NCI-H2081 (cell line): Measurements from ENCODE around the gene ADAM10.
A peak's percentile ranks its signal among the peaks of the same experiment; 100 is the strongest.
"Not testable (repeated sequence)": the region's sequence is repeated elsewhere in the genome, so short reads cannot be mapped to it uniquely, and the experiment has no call there.

Experiments
- DNase-seq, 2 experiments: peaks; one replicate each; lab custom pipeline; 2025; lab: John Stamatoyannopoulos, UW

Gene ADAM10

DNA sequence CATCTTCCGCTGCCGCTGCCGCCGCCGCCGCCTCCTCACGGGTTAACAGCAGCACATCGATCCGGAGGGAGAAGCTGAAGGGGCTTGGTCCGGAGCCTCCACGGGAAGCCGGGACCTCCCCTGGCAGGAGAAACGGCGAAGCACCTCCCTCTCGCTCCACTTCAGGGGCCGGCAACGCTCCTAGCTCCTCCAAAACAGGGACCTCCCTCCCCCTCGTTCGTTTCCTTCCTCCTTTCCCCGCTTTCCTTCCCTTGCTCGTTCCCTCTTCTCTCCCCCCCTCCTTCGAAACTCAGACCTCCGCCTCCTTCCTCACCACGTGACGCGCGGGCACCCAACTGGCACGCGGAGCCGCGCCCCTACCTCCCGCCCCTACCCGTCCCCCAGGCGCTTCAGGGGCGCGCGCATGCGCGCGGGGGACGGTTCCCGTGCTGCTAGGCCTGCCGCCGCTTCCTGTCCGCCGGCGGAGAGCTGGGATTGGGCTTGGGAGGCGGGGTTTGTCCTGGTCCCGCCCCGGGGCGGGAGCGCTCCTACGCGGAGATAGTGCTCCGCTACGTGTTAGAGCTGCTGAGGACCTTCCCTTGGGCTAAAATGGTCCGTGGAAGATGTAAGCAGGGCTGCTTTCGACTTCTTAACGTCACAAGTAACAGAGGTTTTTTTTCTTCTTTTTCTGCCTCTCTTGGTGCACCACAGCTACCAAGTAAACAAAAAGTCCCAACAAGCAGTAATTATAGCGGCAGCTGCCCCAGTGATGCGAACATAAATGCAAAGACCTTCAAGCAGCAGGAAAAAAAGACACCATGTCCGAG, at the start of gene ADAM10:
Gene ADAM10 (minus strand): TSS at position 176 of the 806 bp plus-strand sequence. CDS start 173 bp downstream, at position 3.
- peak; percentile 98 for DNase-seq

GRCh38 chr15:58797505-58797904, 48.0 kb upstream of the ADAM10 start:
- DNase-seq: no peak

DNA sequence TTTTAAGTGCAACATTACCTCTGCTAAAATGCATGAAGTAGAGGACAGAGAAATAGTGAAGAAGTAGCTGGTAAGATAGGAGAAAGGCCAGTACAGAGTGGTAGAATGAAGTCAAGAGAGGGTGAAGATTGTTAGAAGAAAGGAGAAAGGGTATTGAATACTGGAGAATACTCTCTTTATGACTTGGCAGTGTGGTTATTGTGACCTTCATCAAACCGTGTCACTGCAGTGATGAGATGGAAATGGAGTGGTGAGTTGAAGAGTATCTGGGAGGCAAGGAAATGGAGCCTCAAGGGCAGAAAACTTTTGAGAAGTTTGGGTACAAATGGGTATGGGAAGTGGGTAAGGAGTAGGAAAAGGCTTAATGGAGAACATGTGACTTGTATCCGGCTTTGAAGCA, 46.3 kb upstream of the ADAM10 start:
- DNase-seq: no peak

DNA sequence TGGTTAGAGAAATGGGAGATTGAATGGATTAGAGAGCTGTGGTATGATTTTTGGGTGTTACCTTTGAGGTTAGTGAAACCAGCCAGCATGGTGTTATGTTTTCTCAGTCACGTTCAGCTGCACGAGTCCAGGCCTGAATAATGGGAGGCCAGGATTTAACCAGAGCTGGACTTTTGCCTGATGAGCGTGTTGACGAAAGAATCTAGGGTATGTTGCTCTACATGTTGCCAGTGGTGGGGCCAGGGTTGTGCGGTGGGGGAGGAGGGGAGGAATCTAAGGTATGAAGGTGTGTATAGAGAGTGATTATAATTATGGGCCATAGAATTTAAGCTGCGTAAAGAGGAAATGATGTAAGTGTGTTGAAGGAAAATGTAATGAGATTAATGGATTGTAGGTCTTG, 44.4 kb upstream of the ADAM10 start:
- DNase-seq: no peak

GRCh38 chr15:58788056-58788710, 38.7 kb upstream of the ADAM10 start:
- DNase-seq: no peak

DNA sequence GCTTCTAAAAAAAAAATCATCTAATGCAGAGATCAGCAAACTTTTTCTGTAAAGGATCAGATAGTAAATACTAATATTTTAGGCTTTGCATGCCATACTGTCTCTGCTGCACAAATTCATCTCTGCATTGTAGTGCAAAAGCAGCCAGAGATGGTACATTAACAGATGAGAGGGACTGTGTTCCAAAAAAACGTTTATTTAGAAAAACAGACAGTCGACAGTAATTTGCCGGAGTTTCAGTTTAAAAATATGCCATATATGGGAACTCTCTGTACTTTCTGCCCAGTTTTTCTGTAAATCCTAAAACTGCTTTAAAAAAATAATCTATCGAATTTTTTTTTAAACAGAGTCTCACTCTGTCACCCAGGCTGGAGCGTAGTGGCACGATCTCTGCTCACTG, 35.8 kb upstream of the ADAM10 start:
- DNase-seq: no peak

- DNase-seq: no peak
Measured at GRCh38 chr15:58779554-58779953, 30.0 kb upstream of the ADAM10 start.

- no peak for DNase-seq
Measured at GRCh38 chr15:58777107-58777506, 27.6 kb upstream of the ADAM10 start.

DNA sequence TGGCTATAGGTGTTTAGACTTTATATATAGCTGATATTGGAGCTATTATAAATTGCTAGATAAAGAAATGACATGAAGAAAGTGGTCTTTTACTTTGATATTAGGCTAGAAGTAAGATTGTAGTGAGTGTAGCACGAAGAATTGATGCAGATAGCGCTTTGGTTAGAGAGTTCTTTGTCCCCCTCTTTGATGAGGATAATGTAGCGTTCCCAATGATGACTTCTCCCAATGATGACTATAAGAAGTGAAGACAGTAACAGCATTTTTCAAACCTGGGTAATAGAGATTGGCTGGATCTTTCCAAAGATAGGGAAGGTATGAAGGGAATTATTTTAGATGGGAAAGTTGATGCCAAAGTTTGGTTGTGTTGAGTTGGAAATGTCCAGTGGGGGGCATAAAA, 25.9 kb upstream of the ADAM10 start:
- no peak for DNase-seq

DNA sequence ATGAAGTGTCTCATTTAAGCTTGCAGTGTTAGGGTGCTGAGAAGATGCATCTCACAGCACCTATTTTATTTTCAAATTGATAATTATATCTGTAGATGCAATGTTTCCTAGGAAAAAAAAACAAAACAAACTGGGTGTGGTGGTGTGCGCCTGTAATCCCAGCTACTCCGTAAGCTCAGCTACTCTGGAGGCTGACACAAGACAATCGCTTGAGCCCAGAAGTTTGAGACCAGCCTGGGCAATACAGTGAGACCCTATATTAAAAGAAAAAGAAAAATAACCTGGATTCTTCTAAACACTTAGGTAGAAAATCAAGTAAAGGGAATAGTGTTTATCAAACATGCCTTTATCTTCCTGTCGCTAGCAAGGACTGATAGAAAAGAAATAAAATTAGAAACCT, 23.5 kb upstream of the ADAM10 start:
- no peak for DNase-seq

DNA sequence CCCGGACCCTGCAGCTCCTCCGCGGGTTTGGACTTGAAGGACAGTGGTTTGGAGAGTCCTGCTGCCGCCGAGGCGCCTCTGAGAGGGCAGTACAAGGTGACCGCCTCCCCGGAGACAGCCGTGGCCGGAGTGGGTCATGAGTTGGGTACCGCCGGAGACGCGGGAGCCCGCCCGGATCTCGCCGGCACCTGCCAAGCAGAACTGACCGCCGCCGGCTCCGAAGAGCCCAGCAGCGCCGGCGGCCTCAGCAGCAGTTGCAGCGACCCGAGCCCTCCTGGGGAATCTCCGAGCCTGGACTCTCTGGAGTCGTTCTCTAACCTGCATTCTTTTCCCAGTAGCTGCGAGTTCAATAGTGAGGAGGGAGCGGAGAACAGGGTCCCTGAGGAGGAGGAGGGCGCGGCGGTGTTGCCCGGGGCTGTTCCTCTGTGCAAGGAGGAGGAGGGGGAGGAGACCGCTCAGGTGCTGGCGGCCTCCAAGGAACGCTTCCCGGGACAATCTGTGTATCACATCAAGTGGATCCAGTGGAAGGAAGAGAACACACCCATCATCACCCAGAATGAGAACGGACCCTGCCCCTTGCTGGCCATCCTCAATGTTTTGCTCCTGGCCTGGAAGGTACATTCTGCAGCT, 22.2 kb upstream of the ADAM10 start:
- peak in 1 of 2 experiments; percentile 27 for DNase-seq

GRCh38 chr15:58770857-58771620, 21.5 kb upstream of the ADAM10 start, which contains the start of gene MINDY2:
TSS of gene MINDY2 (plus strand) at chr15:58771302. CDS start at chr15:58771396, 94 bp downstream.
- peak; percentile 99 for DNase-seq

GRCh38 chr15:58770519-58770856, 21.0 kb upstream of the ADAM10 start:
- peak in 1 of 2 experiments; percentile 63 for DNase-seq

- DNase-seq: not testable (repeated sequence)
Measured at GRCh38 chr15:58768601-58769004, 19.1 kb upstream of the ADAM10 start.

DNA sequence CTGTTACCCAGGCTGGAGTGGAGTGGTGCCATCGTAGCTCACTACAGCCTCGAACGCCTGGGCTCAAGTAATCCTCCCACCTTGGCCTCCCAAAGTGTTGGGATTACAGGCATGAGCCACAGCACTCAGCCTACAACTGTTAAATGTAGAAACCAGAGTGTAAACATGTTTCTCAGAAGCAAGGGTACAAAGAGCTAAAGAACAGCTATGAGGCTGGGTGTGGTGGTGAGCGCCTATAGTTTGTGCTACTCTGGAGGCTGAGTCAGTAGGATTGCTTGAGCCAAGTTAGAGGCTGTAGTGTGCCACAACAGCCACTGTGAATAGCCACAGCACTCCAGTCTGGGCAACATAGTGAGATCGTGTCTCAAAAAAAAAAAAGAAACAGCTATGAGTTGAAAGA, 16.8 kb upstream of the ADAM10 start:
- no peak for DNase-seq

DNA sequence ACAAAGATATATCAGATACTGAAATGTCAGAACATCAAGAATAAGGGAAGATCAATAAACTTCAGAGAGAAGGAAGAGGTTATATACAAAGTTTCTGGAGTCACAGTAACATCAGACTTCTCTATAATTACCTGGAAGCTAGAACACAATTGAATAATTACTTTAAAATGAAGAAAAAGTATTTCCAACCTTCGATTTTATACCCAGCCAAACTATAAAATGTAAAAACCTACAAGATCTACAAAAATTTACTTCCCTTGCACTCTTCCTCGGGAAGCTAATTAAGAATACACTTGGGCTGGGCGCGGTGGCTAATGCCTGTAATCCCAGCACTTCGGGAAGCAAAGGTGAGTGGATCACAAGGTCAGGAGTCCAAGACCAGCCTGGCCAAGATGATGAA, 15.0 kb upstream of the ADAM10 start:
- DNase-seq: no peak

- peak; percentile 35 to 75 for DNase-seq
Measured at GRCh38 chr15:58762731-58763130, 13.2 kb upstream of the ADAM10 start.

DNA sequence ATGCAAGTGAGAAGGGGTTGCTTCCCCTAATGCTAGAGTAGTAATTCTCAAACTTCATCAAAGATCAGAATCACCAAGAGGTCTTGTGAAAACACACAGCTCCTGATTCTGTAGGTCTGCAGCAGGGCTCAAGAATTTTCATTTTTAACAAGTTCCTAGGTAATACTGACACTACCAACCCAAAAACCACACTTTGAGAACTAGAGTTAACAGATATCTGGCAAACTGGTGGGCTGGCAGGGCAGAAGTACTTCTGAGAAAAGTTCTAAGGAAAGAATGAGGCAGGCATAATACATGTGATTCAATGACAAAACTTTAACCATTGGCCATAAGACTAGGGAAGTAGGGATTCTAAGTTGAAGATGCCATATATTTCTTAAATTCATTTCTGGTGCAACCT, 12.8 kb upstream of the ADAM10 start:
- no peak for DNase-seq

DNA sequence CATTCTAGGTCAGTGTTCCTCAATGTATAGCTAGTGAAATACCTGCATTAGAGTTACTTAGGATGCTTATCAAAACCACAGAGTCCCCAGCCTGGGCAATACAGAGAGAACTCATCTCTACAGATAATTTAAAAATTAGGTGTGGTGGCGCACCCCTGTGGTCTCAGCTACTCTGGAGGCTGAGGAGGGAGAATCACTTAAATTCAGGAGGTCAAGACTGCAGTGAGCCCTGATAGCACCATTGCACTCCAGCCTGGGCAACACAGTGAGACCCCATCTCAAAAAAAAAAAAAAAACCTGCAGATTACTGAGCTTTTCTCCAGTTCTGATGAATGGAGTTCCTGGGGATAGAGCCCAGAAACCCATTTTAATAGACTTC, 11.5 kb upstream of the ADAM10 start:
- DNase-seq: no peak

DNA sequence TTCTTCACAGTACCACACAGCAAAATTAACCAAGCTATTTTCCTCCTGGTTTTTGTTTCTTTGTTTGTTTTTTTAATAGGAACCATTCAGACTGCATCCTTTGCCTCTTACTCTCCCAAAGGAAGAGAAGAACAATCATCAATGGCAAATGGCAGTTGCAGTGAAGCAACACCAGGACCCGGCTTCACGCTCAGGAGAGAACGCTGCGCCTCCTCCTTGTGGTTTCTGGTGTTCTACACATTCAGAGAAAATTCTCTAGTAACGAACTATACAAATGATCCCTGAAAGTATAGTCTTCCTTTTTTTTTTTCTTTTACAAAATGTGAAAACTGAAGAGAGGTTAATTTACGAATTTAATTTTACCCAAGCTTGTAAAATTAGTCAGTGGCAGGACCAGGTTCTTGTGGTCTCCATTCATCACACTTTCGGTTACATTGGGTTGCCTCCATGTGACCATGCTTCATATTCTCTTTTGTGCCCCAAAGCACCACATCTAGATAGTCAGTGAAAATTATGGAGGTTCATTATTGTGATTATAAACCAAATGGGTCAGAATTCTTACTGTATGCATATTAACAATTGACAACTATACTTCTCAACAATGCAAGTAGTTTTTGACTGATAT, 11.0 kb upstream of the ADAM10 start:
- no peak for DNase-seq

DNA sequence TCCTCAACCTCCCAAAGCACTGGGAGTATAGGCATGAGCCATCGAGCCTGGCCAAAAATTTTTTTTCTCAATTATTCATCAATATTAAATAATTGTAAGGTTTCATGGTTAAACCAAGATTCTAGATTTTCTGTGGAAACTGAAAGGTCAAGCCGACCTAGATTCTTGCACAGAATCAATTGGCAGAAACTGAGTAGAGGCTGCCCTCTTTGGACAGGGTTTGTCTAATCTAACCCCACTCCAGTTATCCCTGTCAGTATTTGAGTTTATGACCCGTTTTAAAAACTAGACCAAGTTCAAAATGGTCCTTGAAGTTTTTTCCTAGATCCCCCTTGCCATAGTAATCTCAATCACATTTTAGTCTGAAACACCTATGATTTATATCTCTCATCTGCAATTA, 8.6 kb upstream of the ADAM10 start:
- DNase-seq: no peak

DNA sequence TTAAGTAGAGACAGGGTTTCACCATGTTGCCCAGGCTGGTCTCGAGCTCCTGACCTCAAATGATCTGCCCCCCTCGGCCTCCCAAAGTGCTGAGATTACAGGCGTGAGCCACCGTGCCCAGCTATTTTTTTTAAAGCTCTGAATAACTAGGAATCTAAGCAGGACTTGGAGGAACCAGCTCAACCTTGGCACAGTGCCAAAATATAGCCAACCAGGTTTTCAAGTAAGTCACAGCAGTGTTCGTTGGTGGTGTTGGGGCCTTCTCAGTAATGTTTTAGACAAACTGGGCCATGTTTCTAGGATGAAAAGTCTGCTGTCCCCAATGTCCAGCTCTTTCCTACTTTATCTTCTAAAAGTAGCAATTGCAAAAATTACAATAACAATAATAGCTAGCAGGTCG, 6.4 kb upstream of the ADAM10 start:
- DNase-seq: no peak
